Astrocyte (in vitro differentiated cells and primary cell): Measurements from ENCODE around the gene PFKFB2. TPM values are rescaled to one million over a fixed set of nuclear protein-coding genes. Genes with fewer than 3 reads are reported as not detected.
A peak's percentile ranks its signal among the peaks of the same experiment; 100 is the strongest.

Experiments used
- DNase-seq: peaks from one replicate; pipeline ENCODE4 v3.0.0-alpha.2; 2010; ENCODE audit warnings: low read depth
- FAIRE-seq: peaks from 2 replicates; lab custom pipeline; 2011; peaks lifted over from hg19 to GRCh38; lab: Jason Lieb, UNC
- H2AFZ ChIP-seq: 2 replicates; pipeline ENCODE4 v1.6.0; 2012; ENCODE audit warnings: low read depth, low read length, inconsistent platforms
- H3K27ac ChIP-seq: 2 replicates; pipeline ENCODE4 v1.5.1; 2011; ENCODE audit warnings: low read depth, low read length, inconsistent platforms
- H3K27me3 ChIP-seq: 2 replicates; pipeline ENCODE4 v1.6.0; 2011; ENCODE audit warnings: low read length, inconsistent platforms; ENCODE audit not compliant: insufficient read depth
- H3K36me3 ChIP-seq: 2 replicates; pipeline ENCODE4 v1.5.1; 2011; ENCODE audit warnings: low read length, inconsistent platforms; ENCODE audit not compliant: insufficient read depth
- H3K4me1 ChIP-seq: 2 replicates; pipeline ENCODE4 v1.5.1; 2011; ENCODE audit warnings: low read length, inconsistent platforms; ENCODE audit not compliant: insufficient read depth
- H3K4me2 ChIP-seq: 2 replicates; pipeline ENCODE4 v1.6.0; 2012; ENCODE audit warnings: low read length, inconsistent platforms
- H3K4me3 ChIP-seq: 2 replicates; pipeline ENCODE4 v1.5.1; 2011; ENCODE audit warnings: low read depth, mild to moderate bottlenecking, low read length, inconsistent platforms; ENCODE audit not compliant: insufficient read depth
- H3K79me2 ChIP-seq: 2 replicates; pipeline ENCODE4 v1.6.0; 2012; ENCODE audit warnings: mild to moderate bottlenecking, low read length, inconsistent platforms; ENCODE audit not compliant: insufficient read depth
- H3K9ac ChIP-seq: 2 replicates; pipeline ENCODE4 v1.6.0; 2012; ENCODE audit warnings: mild to moderate bottlenecking, low read length, inconsistent platforms
- H3K9me3 ChIP-seq: 2 replicates; pipeline ENCODE4 v1.5.1; 2012; ENCODE audit warnings: low read depth, mild to moderate bottlenecking, low read length, inconsistent platforms; ENCODE audit not compliant: insufficient read depth
- H4K20me1 ChIP-seq: 2 replicates; pipeline ENCODE4 v1.6.0; 2012; ENCODE audit warnings: low read length, inconsistent platforms; ENCODE audit not compliant: insufficient read depth
- H3K27ac Mint-ChIP-seq: one replicate; pipeline ENCODE4 v1.8.0; 2021; ENCODE audit warnings: mild to moderate bottlenecking, mixed read lengths; ENCODE audit not compliant: unreplicated experiment
- H3K27me3 Mint-ChIP-seq: one replicate; pipeline ENCODE4 v1.8.0; 2021; ENCODE audit warnings: low read depth, mixed read lengths; ENCODE audit not compliant: unreplicated experiment
- H3K36me3 Mint-ChIP-seq: one replicate; pipeline ENCODE4 v1.8.0; 2021; ENCODE audit warnings: low read depth, mixed read lengths; ENCODE audit not compliant: unreplicated experiment
- H3K4me1 Mint-ChIP-seq: one replicate; pipeline ENCODE4 v1.8.0; 2021; ENCODE audit warnings: low read depth, mixed read lengths; ENCODE audit not compliant: unreplicated experiment
- H3K4me3 Mint-ChIP-seq: one replicate; pipeline ENCODE4 v1.8.0; 2021; ENCODE audit warnings: mild to moderate bottlenecking, moderate library complexity, mixed read lengths; ENCODE audit not compliant: unreplicated experiment
- H3K9me3 Mint-ChIP-seq: one replicate; pipeline ENCODE4 v1.8.0; 2021; ENCODE audit warnings: mild to moderate bottlenecking, mixed read lengths; ENCODE audit not compliant: unreplicated experiment
- CTCF ChIP-seq: IDR thresholded peaks from 2 replicates; pipeline ENCODE4 v1.5.1; 2011; ENCODE audit warnings: low read depth, mild to moderate bottlenecking, inconsistent platforms, low read length, moderate library complexity; ENCODE audit not compliant: insufficient read depth
- EZH2 ChIP-seq: IDR thresholded peaks from 2 replicates; pipeline ENCODE4 v1.6.1; 2012; ENCODE audit warnings: mild to moderate bottlenecking, low read length, inconsistent platforms; ENCODE audit not compliant: insufficient read depth
- total RNA-seq: library from RNA; stranded (reverse); gene quantifications from 2 replicates; pipeline ENCODE4 v1.2.1, GENCODE V29; 2021

The PFKFB2 gene
- total RNA-seq, 1 donor from 2014 or later: 6.2 TPM

GRCh38 chr1:207071426-207071825 lies 18.4 kb downstream of the PFKFB2 start:
- Histone ChIP-seq H3K9ac (no peak overlapping the region), H3K27ac (no peak overlapping the region), H3K79me2 (no peaks in the 10 kb centered on the region), H3K4me2 (no peak overlapping the region), H4K20me1 (no peaks in the 10 kb centered on the region), H3K4me1 (no peaks in the 10 kb centered on the region), H2AFZ (no peak overlapping the region), H3K9me3 (no peaks in the 10 kb centered on the region), H3K27me3 (no peaks in the 10 kb centered on the region), H3K4me3 (no peak overlapping the region), H3K36me3 (no peaks in the 10 kb centered on the region)
- no peak for FAIRE-seq
- no peak for DNase-seq
- Mint-ChIP-seq H3K27me3 (peaks cover 2% of the 10 kb centered on the region), H3K27ac (no peak overlapping the region), H3K36me3 (peaks cover 12% of the 10 kb centered on the region), H3K4me3 (no peak overlapping the region), H3K4me1 (no peaks in the 10 kb centered on the region), H3K9me3 (peaks cover 3% of the 10 kb centered on the region)
- TF ChIP-seq CTCF: no peak
- no peak for TF ChIP-seq EZH2

GRCh38 chr1:207072233-207072632 lies 19.2 kb downstream of the PFKFB2 start:
- TF ChIP-seq EZH2 (no peak), CTCF (no peak)

GRCh38 chr1:207073906-207074820 lies 21.1 kb downstream of the PFKFB2 start:
- H3K27me3 ChIP-seq: no peaks in the 10 kb centered on the region
- Mint-ChIP-seq H3K36me3 (peaks cover 12% of the 10 kb centered on the region), H3K9me3 (peaks cover 3% of the 10 kb centered on the region), H3K27me3 (peaks cover 2% of the 10 kb centered on the region), H3K27ac (no peak overlapping the region), H3K4me3 (no peak overlapping the region), H3K4me1 (no peaks in the 10 kb centered on the region)
- no peak overlapping the region for H2AFZ ChIP-seq
- no peaks in the 10 kb centered on the region for H3K36me3 ChIP-seq
- no peak overlapping the region for H3K27ac ChIP-seq
- H4K20me1 ChIP-seq: no peaks in the 10 kb centered on the region
- no peak overlapping the region for H3K4me3 ChIP-seq
- H3K9me3 ChIP-seq: no peaks in the 10 kb centered on the region
- no peak overlapping the region for H3K4me2 ChIP-seq
- TF ChIP-seq EZH2 (no peak), CTCF (no peak)
- H3K79me2 ChIP-seq: no peaks in the 10 kb centered on the region
- no peaks in the 10 kb centered on the region for H3K4me1 ChIP-seq
- H3K9ac ChIP-seq: no peak overlapping the region
- DNase-seq (peak; percentile 22), FAIRE-seq (no peak)

More at GRCh38 chr1:207072233-207072632, 19.2 kb downstream of the PFKFB2 start:
- no peak overlapping the region for H3K4me3 Mint-ChIP-seq
- Histone ChIP-seq H3K9me3 (no peaks in the 10 kb centered on the region), H3K9ac (no peak overlapping the region), H3K4me3 (no peak overlapping the region), H4K20me1 (no peaks in the 10 kb centered on the region), H3K27ac (no peak overlapping the region), H3K27me3 (no peaks in the 10 kb centered on the region), H3K36me3 (no peaks in the 10 kb centered on the region), H3K79me2 (no peaks in the 10 kb centered on the region), H3K4me2 (no peak overlapping the region), H2AFZ (no peak overlapping the region), H3K4me1 (no peaks in the 10 kb centered on the region)
- no peak overlapping the region for H3K27ac Mint-ChIP-seq
- peaks cover 12% of the 10 kb centered on the region for H3K36me3 Mint-ChIP-seq
- H3K4me1 Mint-ChIP-seq: no peaks in the 10 kb centered on the region
- FAIRE-seq (no peak), DNase-seq (no peak)
- H3K27me3 Mint-ChIP-seq: peaks cover 2% of the 10 kb centered on the region
- peaks cover 3% of the 10 kb centered on the region for H3K9me3 Mint-ChIP-seq
